ENCODE measurements around the gene LIMS4.
"Not testable (repeated sequence)": the region's sequence is repeated elsewhere in the genome, so short reads cannot be mapped to it uniquely, and the experiment has no call there.

- TF ChIP-seq, protein P1, sequence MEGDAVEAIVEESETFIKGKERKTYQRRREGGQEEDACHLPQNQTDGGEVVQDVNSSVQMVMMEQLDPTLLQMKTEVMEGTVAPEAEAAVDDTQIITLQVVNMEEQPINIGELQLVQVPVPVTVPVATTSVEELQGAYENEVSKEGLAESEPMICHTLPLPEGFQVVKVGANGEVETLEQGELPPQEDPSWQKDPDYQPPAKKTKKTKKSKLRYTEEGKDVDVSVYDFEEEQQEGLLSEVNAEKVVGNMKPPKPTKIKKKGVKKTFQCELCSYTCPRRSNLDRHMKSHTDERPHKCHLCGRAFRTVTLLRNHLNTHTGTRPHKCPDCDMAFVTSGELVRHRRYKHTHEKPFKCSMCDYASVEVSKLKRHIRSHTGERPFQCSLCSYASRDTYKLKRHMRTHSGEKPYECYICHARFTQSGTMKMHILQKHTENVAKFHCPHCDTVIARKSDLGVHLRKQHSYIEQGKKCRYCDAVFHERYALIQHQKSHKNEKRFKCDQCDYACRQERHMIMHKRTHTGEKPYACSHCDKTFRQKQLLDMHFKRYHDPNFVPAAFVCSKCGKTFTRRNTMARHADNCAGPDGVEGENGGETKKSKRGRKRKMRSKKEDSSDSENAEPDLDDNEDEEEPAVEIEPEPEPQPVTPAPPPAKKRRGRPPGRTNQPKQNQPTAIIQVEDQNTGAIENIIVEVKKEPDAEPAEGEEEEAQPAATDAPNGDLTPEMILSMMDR (IDR thresholded peaks at IDR 0.05) = not testable (repeated sequence)
- not testable (repeated sequence) for TF ChIP-seq EP300, POLR2AphosphoS5, POLR2A (IDR thresholded peaks at IDR 0.05)
Measured at GRCh38 chr2:110395990-110396389, 76.6 kb downstream of the LIMS4 start.

Measured in upper lobe of left lung (tissue), 4 donors.